ENCODE measurements around the gene VPS33A. TPM values are rescaled to one million over a fixed set of nuclear protein-coding genes. Genes with fewer than 3 reads are reported as not detected.

Gene VPS33A
- total and polyA plus RNA-seq, 2 of the 13 experiments (the other 11 are each of a cell fraction or from before 2014, with no cell fraction given) = 11.0 to 43.6 TPM

DNA sequence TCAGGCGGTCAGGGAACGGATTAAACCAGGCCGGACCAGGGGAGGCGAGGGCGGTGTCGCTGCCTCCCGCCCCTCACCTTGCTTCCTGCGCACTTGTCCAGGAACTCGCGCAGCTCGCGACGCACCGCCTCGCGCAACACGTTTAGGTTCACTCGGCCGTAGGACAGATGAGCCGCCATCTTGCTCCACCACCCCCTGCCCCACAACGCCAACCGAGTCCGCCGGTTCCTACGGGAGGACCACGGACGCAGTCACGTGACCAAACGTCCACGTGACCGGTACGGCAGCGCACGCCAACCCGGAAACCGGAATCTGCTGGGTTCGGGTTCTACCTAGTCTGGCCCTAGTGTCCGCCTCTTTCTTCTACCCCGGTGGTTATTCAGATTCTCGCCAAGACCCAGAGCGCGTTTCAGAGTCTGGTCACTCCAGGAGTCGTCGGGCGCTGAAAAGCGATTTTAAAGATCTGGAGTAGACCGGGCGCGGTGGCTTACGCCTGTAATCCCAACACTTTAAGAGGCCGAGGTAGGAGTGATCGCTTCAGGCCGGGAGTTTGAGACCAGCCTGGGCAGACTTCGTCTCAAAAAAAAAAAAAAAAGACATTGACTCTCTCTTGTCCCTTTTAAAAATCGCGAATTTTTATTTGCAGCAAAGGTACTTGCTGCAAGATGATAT, at the start of gene VPS33A (continued):
- TF ChIP-seq NR1H2 (CRISPR knock-in tag; IDR thresholded peaks at IDR 0.05; ENCODE audit: borderline replicate concordance, low read depth) = no peak
- TF ChIP-seq ZNF577 (CRISPR knock-in tag; IDR thresholded peaks at IDR 0.05; ENCODE audit: borderline replicate concordance, low read depth) = no peak
- peak; percentile 46; the same call in 1 of the 2 replicates for TF ChIP-seq MEF2D (CRISPR knock-in tag; IDR thresholded peaks at IDR 0.05)
- TF ChIP-seq NCOA5 (CRISPR knock-in tag; IDR thresholded peaks at IDR 0.05) = no peak
- no peak for TF ChIP-seq NONO (IDR thresholded peaks at IDR 0.05)
- TF ChIP-seq NONO (CRISPR knock-in tag; conservative IDR thresholded peaks at IDR 0.05) = peak; percentile 98
- TF ChIP-seq ZNF598 (CRISPR knock-in tag; IDR thresholded peaks at IDR 0.05; ENCODE audit: borderline replicate concordance) = peak; percentile 85
- no peak for TF ChIP-seq PTBP1 (IDR thresholded peaks at IDR 0.05; ENCODE audit: low read depth, low read length, poor library complexity, severe bottlenecking)
- TF ChIP-seq, protein P1, sequence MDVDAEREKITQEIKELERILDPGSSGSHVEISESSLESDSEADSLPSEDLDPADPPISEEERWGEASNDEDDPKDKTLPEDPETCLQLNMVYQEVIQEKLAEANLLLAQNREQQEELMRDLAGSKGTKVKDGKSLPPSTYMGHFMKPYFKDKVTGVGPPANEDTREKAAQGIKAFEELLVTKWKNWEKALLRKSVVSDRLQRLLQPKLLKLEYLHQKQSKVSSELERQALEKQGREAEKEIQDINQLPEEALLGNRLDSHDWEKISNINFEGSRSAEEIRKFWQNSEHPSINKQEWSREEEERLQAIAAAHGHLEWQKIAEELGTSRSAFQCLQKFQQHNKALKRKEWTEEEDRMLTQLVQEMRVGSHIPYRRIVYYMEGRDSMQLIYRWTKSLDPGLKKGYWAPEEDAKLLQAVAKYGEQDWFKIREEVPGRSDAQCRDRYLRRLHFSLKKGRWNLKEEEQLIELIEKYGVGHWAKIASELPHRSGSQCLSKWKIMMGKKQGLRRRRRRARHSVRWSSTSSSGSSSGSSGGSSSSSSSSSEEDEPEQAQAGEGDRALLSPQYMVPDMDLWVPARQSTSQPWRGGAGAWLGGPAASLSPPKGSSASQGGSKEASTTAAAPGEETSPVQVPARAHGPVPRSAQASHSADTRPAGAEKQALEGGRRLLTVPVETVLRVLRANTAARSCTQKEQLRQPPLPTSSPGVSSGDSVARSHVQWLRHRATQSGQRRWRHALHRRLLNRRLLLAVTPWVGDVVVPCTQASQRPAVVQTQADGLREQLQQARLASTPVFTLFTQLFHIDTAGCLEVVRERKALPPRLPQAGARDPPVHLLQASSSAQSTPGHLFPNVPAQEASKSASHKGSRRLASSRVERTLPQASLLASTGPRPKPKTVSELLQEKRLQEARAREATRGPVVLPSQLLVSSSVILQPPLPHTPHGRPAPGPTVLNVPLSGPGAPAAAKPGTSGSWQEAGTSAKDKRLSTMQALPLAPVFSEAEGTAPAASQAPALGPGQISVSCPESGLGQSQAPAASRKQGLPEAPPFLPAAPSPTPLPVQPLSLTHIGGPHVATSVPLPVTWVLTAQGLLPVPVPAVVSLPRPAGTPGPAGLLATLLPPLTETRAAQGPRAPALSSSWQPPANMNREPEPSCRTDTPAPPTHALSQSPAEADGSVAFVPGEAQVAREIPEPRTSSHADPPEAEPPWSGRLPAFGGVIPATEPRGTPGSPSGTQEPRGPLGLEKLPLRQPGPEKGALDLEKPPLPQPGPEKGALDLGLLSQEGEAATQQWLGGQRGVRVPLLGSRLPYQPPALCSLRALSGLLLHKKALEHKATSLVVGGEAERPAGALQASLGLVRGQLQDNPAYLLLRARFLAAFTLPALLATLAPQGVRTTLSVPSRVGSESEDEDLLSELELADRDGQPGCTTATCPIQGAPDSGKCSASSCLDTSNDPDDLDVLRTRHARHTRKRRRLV (CRISPR knock-in tag; IDR thresholded peaks at IDR 0.05) = no peak
- no peak; the same call in 1 of the 2 replicates for TF ChIP-seq ZNF746 (CRISPR knock-in tag; IDR thresholded peaks at IDR 0.05)
- TF ChIP-seq NFATC3 (CRISPR knock-in tag; IDR thresholded peaks at IDR 0.05) = peak; percentile 45; the same call in 1 of the 2 replicates
- no peak for TF ChIP-seq ZNF496 (CRISPR knock-in tag; IDR thresholded peaks at IDR 0.05; ENCODE audit: insufficient replicate concordance)
- TF ChIP-seq ZNF768 (CRISPR knock-in tag; IDR thresholded peaks at IDR 0.05) = peak; percentile 70
- TF ChIP-seq RFX1 (IDR thresholded peaks at IDR 0.05) = no peak
- TF ChIP-seq ZNF431 (CRISPR knock-in tag; IDR thresholded peaks at IDR 0.05; ENCODE audit: borderline replicate concordance, low read depth) = peak; percentile 83
- TF ChIP-seq ZNF766 (CRISPR knock-in tag; IDR thresholded peaks at IDR 0.05; ENCODE audit: borderline replicate concordance) = no peak
- TF ChIP-seq, protein P2, sequence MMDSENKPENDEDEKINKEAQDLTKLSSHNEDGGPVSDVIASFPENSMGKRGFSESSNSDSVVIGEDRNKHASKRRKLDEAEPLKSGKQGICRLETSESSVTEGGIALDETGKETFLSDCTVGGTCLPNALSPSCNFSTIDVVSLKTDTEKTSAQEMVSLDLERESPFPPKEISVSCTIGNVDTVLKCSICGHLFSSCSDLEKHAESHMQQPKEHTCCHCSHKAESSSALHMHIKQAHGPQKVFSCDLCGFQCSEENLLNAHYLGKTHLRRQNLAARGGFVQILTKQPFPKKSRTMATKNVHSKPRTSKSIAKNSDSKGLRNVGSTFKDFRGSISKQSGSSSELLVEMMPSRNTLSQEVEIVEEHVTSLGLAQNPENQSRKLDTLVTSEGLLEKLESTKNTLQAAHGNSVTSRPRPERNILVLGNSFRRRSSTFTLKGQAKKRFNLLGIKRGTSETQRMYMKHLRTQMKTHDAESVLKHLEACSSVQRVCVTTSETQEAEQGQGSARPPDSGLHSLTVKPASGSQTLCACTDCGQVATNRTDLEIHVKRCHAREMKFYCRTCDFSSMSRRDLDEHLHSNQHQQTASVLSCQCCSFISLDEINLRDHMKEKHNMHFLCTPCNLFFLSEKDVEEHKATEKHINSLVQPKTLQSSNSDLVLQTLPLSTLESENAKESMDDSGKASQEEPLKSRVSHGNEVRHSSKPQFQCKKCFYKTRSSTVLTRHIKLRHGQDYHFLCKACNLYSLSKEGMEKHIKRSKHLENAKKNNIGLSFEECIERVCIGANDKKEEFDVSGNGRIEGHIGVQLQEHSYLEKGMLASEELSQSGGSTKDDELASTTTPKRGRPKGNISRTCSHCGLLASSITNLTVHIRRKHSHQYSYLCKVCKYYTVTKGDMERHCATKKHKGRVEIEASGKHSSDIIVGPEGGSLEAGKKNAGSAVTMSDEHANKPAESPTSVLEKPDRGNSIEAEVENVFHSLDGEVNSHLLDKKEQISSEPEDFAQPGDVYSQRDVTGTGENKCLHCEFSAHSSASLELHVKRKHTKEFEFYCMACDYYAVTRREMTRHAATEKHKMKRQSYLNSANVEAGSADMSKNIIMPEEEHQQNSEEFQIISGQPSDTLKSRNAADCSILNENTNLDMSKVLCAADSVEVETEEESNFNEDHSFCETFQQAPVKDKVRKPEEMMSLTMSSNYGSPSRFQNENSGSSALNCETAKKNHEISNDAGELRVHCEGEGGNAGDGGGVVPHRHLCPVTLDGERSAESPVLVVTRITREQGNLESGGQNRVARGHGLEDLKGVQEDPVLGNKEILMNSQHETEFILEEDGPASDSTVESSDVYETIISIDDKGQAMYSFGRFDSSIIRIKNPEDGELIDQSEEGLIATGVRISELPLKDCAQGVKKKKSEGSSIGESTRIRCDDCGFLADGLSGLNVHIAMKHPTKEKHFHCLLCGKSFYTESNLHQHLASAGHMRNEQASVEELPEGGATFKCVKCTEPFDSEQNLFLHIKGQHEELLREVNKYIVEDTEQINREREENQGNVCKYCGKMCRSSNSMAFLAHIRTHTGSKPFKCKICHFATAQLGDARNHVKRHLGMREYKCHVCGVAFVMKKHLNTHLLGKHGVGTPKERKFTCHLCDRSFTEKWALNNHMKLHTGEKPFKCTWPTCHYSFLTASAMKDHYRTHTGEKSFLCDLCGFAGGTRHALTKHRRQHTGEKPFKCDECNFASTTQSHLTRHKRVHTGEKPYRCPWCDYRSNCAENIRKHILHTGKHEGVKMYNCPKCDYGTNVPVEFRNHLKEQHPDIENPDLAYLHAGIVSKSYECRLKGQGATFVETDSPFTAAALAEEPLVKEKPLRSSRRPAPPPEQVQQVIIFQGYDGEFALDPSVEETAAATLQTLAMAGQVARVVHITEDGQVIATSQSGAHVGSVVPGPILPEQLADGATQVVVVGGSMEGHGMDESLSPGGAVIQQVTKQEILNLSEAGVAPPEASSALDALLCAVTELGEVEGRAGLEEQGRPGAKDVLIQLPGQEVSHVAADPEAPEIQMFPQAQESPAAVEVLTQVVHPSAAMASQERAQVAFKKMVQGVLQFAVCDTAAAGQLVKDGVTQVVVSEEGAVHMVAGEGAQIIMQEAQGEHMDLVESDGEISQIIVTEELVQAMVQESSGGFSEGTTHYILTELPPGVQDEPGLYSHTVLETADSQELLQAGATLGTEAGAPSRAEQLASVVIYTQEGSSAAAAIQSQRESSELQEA (CRISPR knock-in tag; IDR thresholded peaks at IDR 0.05; ENCODE audit: not compliant biosample characterization) = peak; percentile 98

Data from HepG2 (cell line).